Stimulated activated CD8-positive, alpha-beta memory T cell treated with anti-CD3 and anti-CD28 coated beads, Interleukin-2, amount 100 ng/mL, for 48 hours (primary cell): Measurements from ENCODE around the gene SAPCD2.
"Not testable (repeated sequence)": the region's sequence is repeated elsewhere in the genome, so short reads cannot be mapped to it uniquely, and the experiment has no call there.

Source experiments
- DNase-seq, 2 donors: peaks; one replicate each; pipeline ENCODE4 v3.0.0-alpha.2; 2020; ENCODE audit warnings: low read depth in 2 of 2

The SAPCD2 gene

GRCh38 chr9:137048655-137049543 lies 21.5 kb downstream of the SAPCD2 start:
- DNase-seq: no peak

GRCh38 chr9:137046088-137046787 lies 24.1 kb downstream of the SAPCD2 start, which contains the start of gene NPDC1:
TSS of gene NPDC1 (minus strand) at chr9:137046177. CDS start at chr9:137045989, 188 bp downstream.
- DNase-seq: peak; percentile 74 to 80

- no peak for DNase-seq
Measured at GRCh38 chr9:137045294-137046087, 24.9 kb downstream of the SAPCD2 start.

GRCh38 chr9:137044502-137045177 lies 25.7 kb downstream of the SAPCD2 start:
- DNase-seq: no peak

GRCh38 chr9:137044037-137044436 lies 26.3 kb downstream of the SAPCD2 start:
- no peak for DNase-seq

- no peak for DNase-seq
Measured at GRCh38 chr9:137042751-137043727, 27.3 kb downstream of the SAPCD2 start.

GRCh38 chr9:137041124-137041523 lies 29.2 kb downstream of the SAPCD2 start:
- no peak for DNase-seq

- DNase-seq: no peak
Measured at GRCh38 chr9:137040568-137040967, 29.8 kb downstream of the SAPCD2 start.

- DNase-seq: no peak
Measured at GRCh38 chr9:137039611-137040366, 30.6 kb downstream of the SAPCD2 start.

- DNase-seq: no peak
Measured at GRCh38 chr9:137038916-137039315, 31.4 kb downstream of the SAPCD2 start.

- no peak for DNase-seq
Measured at GRCh38 chr9:137037483-137037882, 32.9 kb downstream of the SAPCD2 start.

- DNase-seq: no peak
Measured at GRCh38 chr9:137037035-137037434, 33.3 kb downstream of the SAPCD2 start.

GRCh38 chr9:137035937-137036336 lies 34.4 kb downstream of the SAPCD2 start:
- DNase-seq: no peak

- no peak for DNase-seq
Measured at GRCh38 chr9:137035507-137035834, 34.9 kb downstream of the SAPCD2 start.

- DNase-seq: peak; percentile 73 to 83
Measured at GRCh38 chr9:137034709-137035506, 35.4 kb downstream of the SAPCD2 start.

GRCh38 chr9:137034039-137034708 lies 36.2 kb downstream of the SAPCD2 start:
- no peak for DNase-seq

- DNase-seq: not testable (repeated sequence)
Measured at GRCh38 chr9:137033481-137033880, 36.9 kb downstream of the SAPCD2 start.

- no peak for DNase-seq
Measured at GRCh38 chr9:137032858-137033257, 37.5 kb downstream of the SAPCD2 start.
